Neuron (in vitro differentiated cells): Measurements from ENCODE around the gene CENPL.

Source experiments
- H2AFZ ChIP-seq: one replicate; pipeline ENCODE4 v1.6.1; 2013; ENCODE audit warnings: low read depth, mild to moderate bottlenecking, inconsistent platforms, low read length, moderate library complexity
- H3K27me3 ChIP-seq: one replicate; pipeline ENCODE4 v1.6.1; 2013; ENCODE audit warnings: low read length; ENCODE audit not compliant: insufficient read depth
- H3K36me3 ChIP-seq: one replicate; pipeline ENCODE4 v1.6.1; 2013; ENCODE audit warnings: low read length; ENCODE audit not compliant: insufficient read depth
- H3K4me1 ChIP-seq: one replicate; pipeline ENCODE4 v1.6.1; 2013; ENCODE audit warnings: low read length; ENCODE audit not compliant: insufficient read depth
- H3K4me3 ChIP-seq: 2 replicates; pipeline ENCODE4 v1.5.1; 2013; ENCODE audit warnings: mild to moderate bottlenecking, low read length, moderate library complexity
- H3K9me3 ChIP-seq: one replicate; pipeline ENCODE4 v1.6.1; 2013; ENCODE audit warnings: low read length

CENPL gene

GRCh38 chr1:173824315-173825081 is at the start of gene CENPL, which contains the start of gene DARS2:
TSS of gene CENPL (minus strand) at chr1:173824883. CDS start at chr1:173811299, 13,584 bp downstream.
TSS of gene DARS2 (plus strand) at chr1:173824673. CDS start at chr1:173825230, 557 bp downstream.
- Histone ChIP-seq H3K4me1 (peaks cover 13% of the 10 kb centered on the region), H2AFZ (peak within 1 kb of the TSS; percentile 72), H3K4me3 (peak within 1 kb of the TSS; percentile 85)

GRCh38 chr1:173871500-173871899 is 46.8 kb upstream of the CENPL start:
- no peaks in the 10 kb centered on the region for H3K27me3 ChIP-seq
- H3K4me1 ChIP-seq = peaks cover 17% of the 10 kb centered on the region
- H3K36me3 ChIP-seq = peaks cover 46% of the 10 kb centered on the region
- H3K9me3 ChIP-seq = no peaks in the 10 kb centered on the region
- no peak overlapping the region for H3K4me3 ChIP-seq
- H2AFZ ChIP-seq = no peak overlapping the region

More at GRCh38 chr1:173824315-173825081, at the start of gene CENPL, which contains the start of gene DARS2:
- no peaks in the 10 kb centered on the region for H3K9me3 ChIP-seq
- no peaks in the 10 kb centered on the region for H3K27me3 ChIP-seq
- H3K36me3 ChIP-seq = peaks cover 7% of the 10 kb centered on the region

- H2AFZ ChIP-seq = no peak overlapping the region
- no peak overlapping the region for H3K4me3 ChIP-seq
- no peaks in the 10 kb centered on the region for H3K9me3 ChIP-seq
- H3K4me1 ChIP-seq = peaks cover 21% of the 10 kb centered on the region
- peaks cover 47% of the 10 kb centered on the region for H3K36me3 ChIP-seq
- no peaks in the 10 kb centered on the region for H3K27me3 ChIP-seq
Measured at GRCh38 chr1:173871091-173871490, 46.4 kb upstream of the CENPL start.

GRCh38 chr1:173870252-173871075 is 45.8 kb upstream of the CENPL start:
- Histone ChIP-seq H2AFZ (no peak overlapping the region), H3K9me3 (no peaks in the 10 kb centered on the region), H3K36me3 (peaks cover 47% of the 10 kb centered on the region), H3K4me1 (peaks cover 27% of the 10 kb centered on the region), H3K27me3 (no peaks in the 10 kb centered on the region), H3K4me3 (no peak overlapping the region)

- H3K9me3 ChIP-seq = no peaks in the 10 kb centered on the region
Measured at GRCh38 chr1:173869021-173869359, 44.3 kb upstream of the CENPL start.

GRCh38 chr1:173868266-173869020 is 43.8 kb upstream of the CENPL start, which contains the start of gene ZBTB37:
TSS of gene ZBTB37 (plus strand) at chr1:173868380. CDS start at chr1:173870226, 1,846 bp downstream.
- Histone ChIP-seq H3K9me3 (no peaks in the 10 kb centered on the region), H3K27me3 (no peaks in the 10 kb centered on the region), H3K4me1 (peaks cover 36% of the 10 kb centered on the region), H3K36me3 (peaks cover 55% of the 10 kb centered on the region), H2AFZ (peak within 1 kb of the TSS; percentile 89), H3K4me3 (peak within 1 kb of the TSS; percentile 78)

More at GRCh38 chr1:173869021-173869359, 44.3 kb upstream of the CENPL start:
- peaks cover 51% of the 10 kb centered on the region for H3K36me3 ChIP-seq
- peaks cover 36% of the 10 kb centered on the region for H3K4me1 ChIP-seq
- H3K4me3 ChIP-seq = peak overlapping the region; percentile 78
- no peaks in the 10 kb centered on the region for H3K27me3 ChIP-seq
- peak overlapping the region; percentile 89 for H2AFZ ChIP-seq

GRCh38 chr1:173867753-173868265 is 43.1 kb upstream of the CENPL start, which contains the start of gene GAS5:
TSS of gene GAS5 (minus strand) at chr1:173867989.
- Histone ChIP-seq H3K9me3 (no peaks in the 10 kb centered on the region), H3K27me3 (no peaks in the 10 kb centered on the region), H2AFZ (peak within 1 kb of the TSS; percentile 89), H3K4me3 (peak within 1 kb of the TSS; percentile 78), H3K36me3 (peaks cover 58% of the 10 kb centered on the region), H3K4me1 (peaks cover 34% of the 10 kb centered on the region)

GRCh38 chr1:173867141-173867752 is 42.6 kb upstream of the CENPL start:
- Histone ChIP-seq H3K9me3 (no peaks in the 10 kb centered on the region), H3K27me3 (no peaks in the 10 kb centered on the region), H3K4me3 (peak overlapping the region; percentile 78), H2AFZ (peak overlapping the region; percentile 0), H3K4me1 (peaks cover 34% of the 10 kb centered on the region), H3K36me3 (peaks cover 62% of the 10 kb centered on the region)

GRCh38 chr1:173866413-173867115 is 41.9 kb upstream of the CENPL start:
- peaks cover 62% of the 10 kb centered on the region for H3K36me3 ChIP-seq
- no peak overlapping the region for H2AFZ ChIP-seq
- H3K4me3 ChIP-seq = peak overlapping the region; percentile 78
- no peaks in the 10 kb centered on the region for H3K27me3 ChIP-seq
- peaks cover 34% of the 10 kb centered on the region for H3K4me1 ChIP-seq
- no peaks in the 10 kb centered on the region for H3K9me3 ChIP-seq

- peaks cover 34% of the 10 kb centered on the region for H3K4me1 ChIP-seq
- H3K36me3 ChIP-seq = peaks cover 53% of the 10 kb centered on the region
Measured at GRCh38 chr1:173865468-173866164, 40.9 kb upstream of the CENPL start.

GRCh38 chr1:173864179-173864867 is 39.6 kb upstream of the CENPL start:
- Histone ChIP-seq H3K9me3 (no peaks in the 10 kb centered on the region), H3K4me3 (no peak overlapping the region), H2AFZ (no peak overlapping the region), H3K27me3 (no peaks in the 10 kb centered on the region), H3K36me3 (peaks cover 56% of the 10 kb centered on the region), H3K4me1 (peaks cover 30% of the 10 kb centered on the region)

More at GRCh38 chr1:173865468-173866164, 40.9 kb upstream of the CENPL start:
- no peak overlapping the region for H2AFZ ChIP-seq
- no peaks in the 10 kb centered on the region for H3K27me3 ChIP-seq
- no peaks in the 10 kb centered on the region for H3K9me3 ChIP-seq
- peak overlapping the region; percentile 78 for H3K4me3 ChIP-seq
